Measurements from ENCODE around the gene PRPF38B. TPM values are rescaled to one million over a fixed set of nuclear protein-coding genes. Genes with fewer than 3 reads are reported as not detected.
"Not testable (repeated sequence)": the region's sequence is repeated elsewhere in the genome, so short reads cannot be mapped to it uniquely, and the experiment has no call there.

Gene PRPF38B, protein sequence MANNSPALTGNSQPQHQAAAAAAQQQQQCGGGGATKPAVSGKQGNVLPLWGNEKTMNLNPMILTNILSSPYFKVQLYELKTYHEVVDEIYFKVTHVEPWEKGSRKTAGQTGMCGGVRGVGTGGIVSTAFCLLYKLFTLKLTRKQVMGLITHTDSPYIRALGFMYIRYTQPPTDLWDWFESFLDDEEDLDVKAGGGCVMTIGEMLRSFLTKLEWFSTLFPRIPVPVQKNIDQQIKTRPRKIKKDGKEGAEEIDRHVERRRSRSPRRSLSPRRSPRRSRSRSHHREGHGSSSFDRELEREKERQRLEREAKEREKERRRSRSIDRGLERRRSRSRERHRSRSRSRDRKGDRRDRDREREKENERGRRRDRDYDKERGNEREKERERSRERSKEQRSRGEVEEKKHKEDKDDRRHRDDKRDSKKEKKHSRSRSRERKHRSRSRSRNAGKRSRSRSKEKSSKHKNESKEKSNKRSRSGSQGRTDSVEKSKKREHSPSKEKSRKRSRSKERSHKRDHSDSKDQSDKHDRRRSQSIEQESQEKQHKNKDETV
- total RNA-seq = 10 to 100 TPM; 27.3 to 29.8 TPM
- long read RNA-seq, donor 1, transcript PRPF38B-203 (6 exons, 3,693 nt) = major isoform, 6 of 14 reads
- long read RNA-seq, donor 1, partial matches to known transcripts = 2 of 14 reads
- long read RNA-seq, donor 1, other reads (novel, unspliced or antisense) = 4 of 14 reads
- long read RNA-seq, donor 2, transcript PRPF38B-203 (6 exons, 3,693 nt) = major isoform, 88 of 162 reads
- long read RNA-seq, donor 2, transcript PRPF38B-204 (5 exons, 2,043 nt) = minor isoform, 5 of 162 reads
- long read RNA-seq, donor 2, transcript PRPF38B-201 (7 exons, 3,728 nt) = minor isoform, 5 of 162 reads
- long read RNA-seq, donor 2, partial matches to known transcripts = 11 of 162 reads
- long read RNA-seq, donor 2, other reads (novel, unspliced or antisense) = 53 of 162 reads

DNA sequence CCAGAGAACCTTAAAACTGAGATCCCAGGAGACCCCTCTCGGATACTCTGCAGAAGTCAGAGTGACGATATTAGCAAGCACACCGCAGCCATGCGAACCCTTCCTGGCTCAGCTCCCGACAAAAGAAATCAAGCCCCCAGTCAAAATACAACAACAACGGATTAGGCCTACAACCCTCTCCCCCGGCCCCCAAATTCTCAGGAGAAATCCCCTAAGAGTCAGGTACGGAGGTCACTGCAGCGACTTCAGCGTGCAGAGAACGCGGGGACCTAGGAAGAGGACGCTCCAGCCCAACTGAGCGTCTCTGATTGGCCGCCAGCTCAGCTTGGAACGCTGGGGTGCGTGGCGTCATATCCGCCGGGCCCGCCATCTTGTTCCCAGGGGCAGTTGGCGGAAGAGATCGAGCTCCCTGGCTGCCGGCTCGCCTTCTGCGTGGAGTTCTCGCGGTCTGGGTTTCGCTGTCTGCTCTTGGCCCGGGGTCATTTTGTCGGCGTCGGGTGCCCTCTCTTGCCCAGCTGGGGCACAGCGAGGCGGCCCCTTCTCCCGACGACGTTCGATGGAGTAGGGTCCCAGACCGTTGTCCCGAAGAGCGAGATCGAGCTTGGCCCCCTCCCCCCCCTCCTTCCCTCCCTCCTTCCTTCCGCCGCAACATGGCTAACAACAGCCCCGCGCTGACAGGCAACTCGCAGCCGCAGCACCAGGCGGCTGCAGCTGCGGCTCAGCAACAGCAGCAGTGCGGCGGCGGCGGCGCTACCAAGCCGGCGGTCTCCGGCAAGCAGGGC lies at the start of gene PRPF38B:
Gene PRPF38B, plus strand, starts transcription at position 369 of the 782 bp plus-strand sequence. Its CDS starts 282 bp downstream, at position 651.
- DNase-seq (ENCODE audit: low spot score) = peak; percentile 99
- intact Hi-C loops (cut with DNase I) = loop anchor here in 1 of 2 donors (5.0 kb wide), 1 partner anchor 55 kb away; the partner anchor contains the start of gene STXBP3

DNA sequence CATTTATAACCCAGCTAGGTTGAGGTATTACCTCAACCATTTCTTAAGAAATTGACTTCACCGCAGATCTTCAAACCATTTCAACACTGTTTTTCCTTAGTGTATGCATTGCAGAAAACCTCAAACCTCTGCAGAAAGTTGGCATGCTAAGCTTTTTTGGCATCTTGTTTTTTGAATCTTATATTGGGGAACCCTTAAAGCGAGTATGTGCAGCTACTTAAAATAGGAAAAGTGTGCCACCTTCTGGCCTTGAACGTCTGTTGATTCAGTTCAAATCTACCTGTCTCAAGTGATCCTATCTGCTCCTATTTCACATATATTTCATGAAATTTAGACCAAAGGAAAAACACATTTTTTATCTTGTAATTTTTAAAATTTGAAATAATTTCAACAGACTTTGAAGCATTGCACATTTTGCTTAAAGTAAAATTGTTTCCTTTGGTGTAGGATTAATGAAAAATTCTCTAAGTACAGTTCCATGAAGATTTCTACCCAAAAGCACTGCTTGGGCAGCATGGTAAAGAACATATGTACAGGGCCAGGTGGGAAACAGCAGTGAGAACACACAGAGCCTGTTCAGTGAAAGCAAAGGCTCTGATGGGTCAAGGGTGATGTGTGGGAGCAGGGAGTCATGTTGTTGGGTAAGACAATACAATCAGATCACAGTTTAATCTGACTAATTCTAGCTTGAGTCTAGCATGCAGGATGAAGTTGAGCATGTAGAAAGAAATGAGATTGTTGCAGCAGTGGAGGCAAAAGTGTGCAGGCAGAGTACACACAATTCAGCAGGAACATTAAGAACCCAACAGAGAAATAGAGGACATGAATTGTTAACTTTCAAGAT lies 48.4 kb upstream of the PRPF38B start:
- no peak for DNase-seq (ENCODE audit: low spot score)
- intact Hi-C loops (cut with DNase I) = no loop called here

DNA sequence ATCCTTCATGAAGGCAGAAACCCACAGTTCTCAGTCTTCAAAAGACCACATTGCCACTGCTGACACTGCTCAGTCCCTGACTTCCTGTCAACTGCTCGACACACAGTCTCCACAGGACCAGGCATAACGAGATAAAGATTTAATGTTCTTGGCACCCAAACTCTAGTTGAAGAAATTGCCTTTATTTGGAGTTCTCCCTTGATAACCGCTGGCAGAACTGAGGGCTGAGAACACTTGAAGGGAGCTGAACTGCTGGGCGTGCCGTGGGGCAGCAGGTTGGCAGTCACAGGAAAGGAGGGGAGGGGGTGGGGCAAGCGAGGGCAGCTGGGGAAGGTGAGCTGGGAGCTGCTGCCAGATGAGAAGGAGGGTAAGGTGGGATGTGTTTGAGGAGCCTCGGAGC lies 47.1 kb upstream of the PRPF38B start:
- intact Hi-C loops (cut with DNase I) = loop anchor here in 1 of 2 donors (5.0 kb wide), 1 partner anchor 133 kb away; no protein-coding TSS in a partner anchor

DNA sequence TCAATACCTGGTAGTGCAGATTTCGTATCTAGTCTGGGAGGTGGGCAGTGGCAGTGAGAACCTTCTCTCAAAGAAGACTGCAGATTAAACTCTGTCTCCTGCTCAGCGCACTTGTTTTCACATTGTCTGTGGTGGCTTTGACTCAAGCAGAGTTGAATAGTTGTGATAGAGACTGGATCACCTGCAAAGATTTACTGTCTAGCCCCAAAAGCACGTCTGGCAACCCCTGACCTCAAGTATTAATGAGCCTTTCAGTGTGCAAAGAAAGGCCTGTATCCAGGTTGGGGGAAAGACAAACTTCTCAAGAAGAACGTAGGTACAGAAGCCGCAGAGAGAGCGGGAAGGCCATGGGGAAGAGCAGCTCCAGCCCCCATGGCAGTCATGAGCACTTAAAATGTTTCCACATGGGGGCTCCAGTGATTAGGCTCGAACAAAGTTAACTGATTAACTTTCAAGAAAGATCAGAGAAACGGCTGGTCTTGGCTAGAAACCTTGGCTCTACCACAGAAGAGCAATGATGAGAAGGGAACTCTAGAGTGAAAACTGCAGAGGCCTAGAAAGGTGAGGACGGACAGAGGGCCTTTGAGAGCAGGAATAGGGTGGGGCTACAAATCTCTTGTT lies 46.4 kb upstream of the PRPF38B start:
- intact Hi-C loops (cut with DNase I) = loop anchor here in 1 of 2 donors (5.0 kb wide), 1 partner anchor 133 kb away; no protein-coding TSS in a partner anchor
- no peak for DNase-seq (ENCODE audit: low spot score)

More for the DNA sequence above, 47.1 kb upstream of the PRPF38B start:
- DNase-seq (ENCODE audit: low spot score) = no peak

DNA sequence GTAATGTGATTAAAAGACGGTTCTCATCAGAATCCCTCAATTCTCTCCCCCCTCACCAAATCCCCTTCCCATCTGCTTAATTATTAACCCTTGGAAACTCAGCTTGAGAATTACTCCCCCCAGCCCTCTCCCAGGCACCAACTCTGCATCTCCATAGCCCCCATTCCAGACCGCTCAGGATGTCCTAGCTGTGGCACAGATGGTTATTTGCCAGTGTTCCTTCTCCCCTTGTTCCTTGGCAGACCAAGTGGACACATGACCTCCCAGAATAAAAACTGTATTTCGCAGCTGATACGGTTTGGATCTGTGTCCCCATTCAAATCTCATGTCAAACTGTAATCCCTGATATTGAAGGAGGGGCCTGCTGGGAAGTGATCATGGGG lies 45.9 kb upstream of the PRPF38B start:
- intact Hi-C loops (cut with DNase I) = loop anchor here in 1 of 2 donors (5.0 kb wide), 1 partner anchor 134 kb away; no protein-coding TSS in a partner anchor
- DNase-seq (ENCODE audit: low spot score) = no peak

DNA sequence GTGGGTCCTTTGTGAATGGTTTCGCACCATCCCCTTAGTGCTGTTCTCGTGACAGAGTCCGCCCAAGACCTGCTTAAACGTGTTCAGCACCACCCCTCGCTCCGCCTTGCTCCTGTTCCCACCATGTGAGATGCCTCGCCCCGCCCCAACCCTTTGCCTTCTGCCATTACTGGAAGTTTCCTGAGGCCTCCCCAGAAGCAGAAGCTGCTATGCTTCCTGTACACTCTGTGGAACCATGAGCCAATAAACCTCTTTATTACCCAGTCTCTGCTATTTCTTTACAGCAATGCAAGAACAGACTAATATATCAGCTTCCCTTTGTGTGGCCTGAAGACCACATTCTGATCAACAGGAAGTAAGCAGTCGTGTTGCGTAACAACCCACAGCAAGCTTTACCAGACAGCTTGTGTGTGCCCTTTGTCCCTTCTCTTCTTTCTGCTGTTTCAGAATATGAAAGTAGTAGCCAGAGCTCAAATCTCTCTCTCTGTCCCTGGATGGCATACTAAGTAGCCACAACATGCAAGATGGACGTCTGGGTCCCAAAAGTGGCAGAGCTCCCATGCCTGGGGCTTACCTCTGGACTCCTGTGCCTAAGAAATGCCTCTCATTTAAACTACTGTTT lies 45.4 kb upstream of the PRPF38B start:
- peak; percentile 96 for DNase-seq (ENCODE audit: low spot score)
- intact Hi-C loops (cut with DNase I) = loop anchor here in 1 of 2 donors (5.0 kb wide), 1 partner anchor 134 kb away; no protein-coding TSS in a partner anchor

DNA sequence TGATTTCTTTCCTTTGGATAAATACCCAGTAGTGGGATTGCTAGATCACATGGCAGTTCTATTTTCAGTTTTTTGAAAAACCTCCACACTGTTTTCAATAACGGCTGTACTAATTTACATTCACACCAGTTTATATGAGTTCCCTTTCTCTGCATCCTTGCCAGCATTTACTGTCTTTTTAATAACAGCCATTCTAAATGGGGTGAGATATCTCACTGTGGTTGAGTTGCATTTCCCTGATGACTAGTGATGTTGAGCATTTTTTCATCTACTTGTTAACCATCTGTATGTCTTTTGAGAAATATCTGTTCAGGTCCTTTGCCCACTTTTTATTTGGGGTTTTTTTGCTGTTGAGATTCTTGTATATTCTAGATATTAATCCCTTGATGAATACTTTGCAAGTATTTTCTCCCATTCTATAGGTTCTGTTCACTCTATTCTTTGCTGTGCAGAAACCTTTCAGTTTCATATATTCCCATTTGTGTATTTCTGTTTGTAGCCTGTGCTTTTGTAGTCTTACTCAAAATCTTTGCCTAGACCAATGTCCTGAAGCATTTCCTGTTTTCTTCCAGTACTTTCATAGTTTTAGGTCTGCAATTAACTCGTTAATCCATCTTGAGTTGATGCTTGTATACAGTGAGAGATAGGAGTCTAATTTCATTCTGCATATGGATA lies 38.5 kb upstream of the PRPF38B start:
- intact Hi-C loops (cut with DNase I) = no loop called here
- DNase-seq (ENCODE audit: low spot score) = no peak

DNA sequence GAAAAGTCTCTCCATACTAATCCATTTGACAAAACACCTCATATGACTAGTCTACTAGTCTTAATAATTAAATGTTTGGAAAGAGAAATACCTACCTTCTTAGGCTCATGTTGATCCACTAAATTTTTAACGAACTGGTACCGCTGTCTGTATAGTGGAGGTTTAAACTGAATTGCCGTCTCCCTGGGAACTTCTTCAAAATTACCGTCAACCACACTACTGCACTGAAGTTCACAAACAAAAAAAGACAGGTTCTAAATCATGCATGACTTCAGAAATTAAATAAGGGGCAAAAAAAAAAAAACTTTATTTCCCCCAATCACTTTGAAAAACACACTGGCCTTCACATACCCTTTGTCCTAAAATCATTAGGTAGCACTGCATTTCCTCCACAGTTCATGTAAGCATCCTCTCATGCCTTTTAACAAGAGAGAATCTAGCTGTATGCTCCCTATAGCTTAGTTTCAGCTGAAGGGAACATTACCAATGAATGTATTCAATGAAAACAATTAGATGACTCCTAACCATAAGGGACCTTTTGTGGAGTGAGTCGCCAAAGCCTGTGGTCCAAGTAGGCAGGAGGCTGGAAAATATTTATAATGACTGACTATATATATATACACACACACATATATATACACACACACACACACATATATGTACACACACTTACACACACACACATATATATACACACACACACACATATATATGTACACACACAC lies 34.6 kb upstream of the PRPF38B start:
- no peak for DNase-seq (ENCODE audit: low spot score)
- intact Hi-C loops (cut with DNase I) = no loop called here

DNA sequence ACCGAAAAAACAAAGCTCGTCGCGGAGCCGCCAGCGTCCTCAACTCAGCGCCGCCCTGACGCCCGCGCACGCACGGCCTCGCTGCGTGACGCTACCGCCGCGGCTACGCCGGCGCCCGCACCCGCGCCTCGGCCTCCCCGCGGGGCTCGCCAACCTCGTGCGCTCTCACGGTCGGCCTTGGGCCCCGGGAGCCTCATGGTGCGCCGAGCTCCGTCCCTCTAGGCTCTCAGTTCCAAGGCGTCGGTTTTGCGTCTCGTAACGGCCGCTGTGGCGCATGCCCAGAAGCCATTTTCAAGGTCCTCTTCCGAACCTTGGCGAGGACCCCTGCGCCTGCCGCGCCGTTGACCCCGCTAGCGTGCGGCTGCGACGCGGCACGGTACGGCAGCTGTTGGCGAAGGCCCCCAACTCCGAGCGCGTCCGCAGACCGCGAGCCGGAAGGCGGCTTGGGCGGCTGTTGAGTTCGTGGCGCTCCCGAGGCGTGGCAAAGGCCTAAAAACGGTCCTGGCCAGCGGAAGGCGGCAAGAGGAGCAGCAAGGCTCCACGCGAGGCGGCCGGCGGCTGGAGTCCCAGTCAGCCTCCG lies 31.0 kb upstream of the PRPF38B start, which contains the start of gene HENMT1:
Gene HENMT1, minus strand, starts transcription at position 64 of the 580 bp plus-strand sequence. CDS start 1,209 bp downstream, outside the sequence.
- intact Hi-C loops (cut with DNase I) = no loop called here
- DNase-seq (ENCODE audit: low spot score) = peak; percentile 90

DNA sequence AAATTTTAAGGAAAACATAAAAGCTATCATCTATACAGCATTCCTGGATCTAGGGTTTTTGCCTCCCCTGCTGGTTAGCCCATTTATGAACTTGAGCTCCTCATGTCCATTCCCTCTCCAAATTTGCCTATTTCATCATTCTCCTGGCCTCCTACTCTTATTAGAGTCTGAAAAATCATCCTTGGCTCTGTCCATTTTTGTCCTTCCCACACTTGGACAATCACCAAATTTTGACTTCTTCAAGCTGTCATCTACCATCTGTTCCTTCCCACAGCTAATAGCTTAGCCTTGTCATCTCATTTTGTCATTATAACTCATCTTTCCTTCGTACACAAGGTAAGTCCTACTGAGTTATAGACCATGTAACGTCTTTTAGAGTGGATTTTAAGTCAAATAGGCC lies 29.0 kb upstream of the PRPF38B start:
- no peak for DNase-seq (ENCODE audit: low spot score)
- intact Hi-C loops (cut with DNase I) = no loop called here

DNA sequence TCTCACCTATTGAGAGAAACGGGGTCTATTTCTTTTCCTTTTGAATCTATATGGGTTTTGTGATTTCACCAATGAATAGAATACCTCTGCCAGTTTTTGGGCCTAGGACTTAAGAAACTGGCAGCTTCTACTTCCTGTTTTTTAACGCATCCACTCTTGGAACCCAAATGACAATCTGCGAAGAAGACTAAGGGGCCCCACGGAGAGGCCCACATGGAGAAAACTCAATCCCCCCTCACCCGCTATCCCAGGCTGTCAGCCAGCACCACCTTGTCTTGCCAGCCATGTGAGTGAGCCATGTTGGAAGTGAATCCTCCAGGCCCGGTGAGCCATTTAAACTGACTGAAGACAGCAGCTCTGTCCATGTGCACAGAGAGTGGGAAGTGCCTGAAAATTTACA lies 27.6 kb upstream of the PRPF38B start:
- DNase-seq (ENCODE audit: low spot score) = no peak
- intact Hi-C loops (cut with DNase I) = no loop called here

DNA sequence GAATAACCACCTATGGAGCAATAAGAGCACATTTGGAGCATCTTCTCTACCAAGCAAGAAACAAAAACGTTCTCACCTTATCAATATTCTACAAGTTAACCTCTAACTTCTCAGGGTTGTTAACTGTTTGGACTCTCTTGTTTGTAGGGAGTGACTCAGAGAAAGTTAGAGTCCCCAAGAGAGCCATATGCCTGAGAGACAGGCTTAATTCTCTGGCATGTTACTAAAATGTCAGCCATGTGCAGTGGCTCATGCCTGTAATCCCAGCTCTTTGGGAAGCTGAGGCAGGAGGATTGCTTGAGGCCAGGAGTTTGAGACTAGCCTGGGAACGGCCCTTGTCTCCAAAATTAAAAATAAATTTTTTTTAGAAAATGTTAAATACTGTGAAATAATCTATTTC lies 27.0 kb upstream of the PRPF38B start:
- intact Hi-C loops (cut with DNase I) = no loop called here
- DNase-seq (ENCODE audit: low spot score) = no peak

DNA sequence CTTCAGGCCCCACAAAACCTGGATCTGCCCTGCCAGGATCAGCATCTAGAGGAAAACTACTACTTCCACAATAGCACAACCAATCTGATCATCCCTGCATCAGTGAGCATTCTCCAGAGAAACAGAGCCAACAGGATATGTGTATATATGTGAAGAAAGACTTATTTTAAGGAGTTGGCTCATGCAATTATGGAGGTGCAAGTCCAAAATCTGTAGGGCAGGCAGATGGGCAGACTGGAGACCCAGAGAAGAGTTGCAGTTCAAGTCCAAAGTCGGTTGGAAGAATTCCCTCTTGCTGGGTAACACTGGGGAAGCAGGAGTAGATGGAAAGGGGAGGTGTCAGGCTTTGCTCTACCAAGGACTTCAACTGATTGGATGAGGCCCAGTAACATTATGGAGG lies 26.3 kb upstream of the PRPF38B start:
- DNase-seq (ENCODE audit: low spot score) = no peak
- intact Hi-C loops (cut with DNase I) = no loop called here

DNA sequence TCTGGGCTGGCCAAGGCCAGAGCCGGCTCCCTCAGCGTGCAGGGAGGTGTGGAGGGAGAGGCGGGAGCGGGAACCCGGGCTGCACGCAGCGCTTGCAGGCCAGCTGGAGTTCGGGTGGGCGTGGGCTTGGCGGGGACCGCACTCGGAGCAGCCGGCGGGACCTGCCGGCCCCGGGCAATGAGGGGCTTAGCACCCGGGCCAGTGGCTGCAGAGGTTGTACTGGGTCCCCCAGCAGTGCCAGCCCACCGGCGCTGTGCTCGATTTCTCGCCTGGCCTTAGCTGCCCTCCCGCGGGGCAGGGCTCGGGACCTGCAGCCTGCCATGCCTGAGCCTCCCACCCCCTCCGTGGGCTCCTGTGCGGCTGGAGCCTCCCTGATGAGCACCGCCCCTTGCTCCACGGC lies 24.7 kb upstream of the PRPF38B start:
- DNase-seq (ENCODE audit: low spot score); intact Hi-C loops (cut with DNase I): not testable (repeated sequence)

DNA sequence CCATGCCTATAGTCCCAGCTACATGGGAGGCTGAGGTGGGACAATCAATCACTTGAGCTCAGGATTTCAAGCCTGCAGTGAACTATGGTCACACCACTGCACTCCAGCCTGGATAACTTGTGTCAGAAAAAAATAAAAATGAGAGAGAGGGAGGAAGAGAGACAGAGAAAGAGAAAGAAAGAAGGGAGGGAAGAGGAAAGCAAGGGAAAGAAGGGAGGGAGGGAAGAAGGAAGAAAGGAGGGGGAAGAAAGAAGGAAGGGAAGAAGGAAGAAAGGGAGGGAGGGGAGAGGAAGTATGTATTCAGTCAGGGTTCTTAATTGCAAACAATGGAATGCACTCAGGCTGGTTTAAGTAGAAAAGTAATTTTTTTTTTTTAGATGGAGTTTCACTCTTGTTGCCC lies 23.3 kb upstream of the PRPF38B start:
- DNase-seq (ENCODE audit: low spot score) = no peak
- intact Hi-C loops (cut with DNase I) = no loop called here

DNA sequence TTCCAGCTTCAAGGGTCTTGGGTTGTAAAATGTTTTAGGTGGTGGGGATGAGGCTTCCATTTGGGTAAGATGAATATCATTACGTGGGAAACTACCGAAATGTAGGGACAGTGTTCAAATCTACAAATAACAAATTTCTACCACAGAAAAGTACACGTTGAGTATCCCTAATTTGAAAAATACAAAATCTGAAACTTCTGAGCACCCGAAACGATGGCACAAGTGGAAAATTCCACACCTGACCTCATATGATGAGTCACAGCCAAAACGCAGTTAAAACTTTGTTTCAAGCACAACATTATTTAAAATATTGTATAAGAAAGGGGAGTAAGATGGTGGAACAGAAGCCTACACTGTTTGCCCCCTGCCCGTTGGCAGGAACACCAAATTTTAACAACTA lies 22.4 kb upstream of the PRPF38B start:
- intact Hi-C loops (cut with DNase I) = no loop called here
- DNase-seq (ENCODE audit: low spot score) = no peak
